Body of pancreas (tissue), 4 donors: ENCODE measurements around the gene ATPAF1. TPM values are rescaled to one million over a fixed set of nuclear protein-coding genes. Genes with fewer than 3 reads are reported as not detected.

Experiments used
- ATAC-seq: fragments of 150-250 bp; one replicate; pipeline ENCODE4 v1.9.1; 2016
- DNase-seq, 4 donors: peaks; one replicate each; pipeline ENCODE4 v3.0.0-alpha.2; 2019
- H3K27ac ChIP-seq, 4 donors: fragments of 200-600 bp; sonication (generic); 1 replicate in 3 of 4; 2 replicates in 1 of 4; pipeline versions ENCODE4 v1.5.1 to v1.6.1; 2016 to 2019; ENCODE audit warnings: mild to moderate bottlenecking in 1 of 4, mixed read lengths in 1 of 4, moderate library complexity in 1 of 4
- H3K27me3 ChIP-seq, 2 donors: fragments of 200-600 bp; sonication (generic); one replicate each; pipeline ENCODE4 v1.6.0; 2016; ENCODE audit warnings: mild to moderate bottlenecking in 1 of 2
- H3K36me3 ChIP-seq, 2 donors: fragments of 200-600 bp; sonication (generic); replicated peaks in 1 of 2; 2 replicates each; pipeline ENCODE4 v1.5.1; 2016; ENCODE audit warnings: low read depth in 2 of 2; ENCODE audit not compliant: insufficient read depth in 1 of 2
- H3K4me1 ChIP-seq: fragments of 200-600 bp; sonication (generic); one replicate; pipeline ENCODE4 v1.6.0; 2016
- H3K4me3 ChIP-seq, 2 donors: fragments of 200-600 bp; sonication (generic); 1 replicate in 1 of 2; 2 replicates in 1 of 2; pipeline ENCODE4 v1.5.1; 2016 to 2019
- H3K9me3 ChIP-seq, 3 donors: fragments of 200-600 bp; sonication (generic); 1 replicate in 2 of 3; 2 replicates in 1 of 3; pipeline ENCODE4 v1.5.1; 2016
- POLR2A ChIP-seq, 3 donors: fragments of 450-650 bp; IDR thresholded peaks; one replicate each; pipeline ENCODE4 v1.6.1; 2016; ENCODE audit warnings: antibody characterized with exemption in 3 of 3, mild to moderate bottlenecking in 2 of 3
- WGBS, 2 donors: methylation state at CpG; one replicate each; pipeline ENCODE4 v1.1.5; 2017; 5-methylcytosine and 5-hydroxymethylcytosine counted together
- intact Hi-C: fragments of 100-400 bp; cut with DNase I; formaldehyde crosslinking; loops from one replicate; pipeline ENCODE4 v1.15.1; 2023
- total RNA-seq, 2 donors: library from RNA; depleted of rRNA; stranded (reverse); fragments of >200 nt; gene quantifications; one replicate each; pipeline ENCODE4 v1.1.0, GENCODE V29; 2016
- TF ChIP-seq, protein P1 (sequence below), 7 experiments: fragments of 450-650 bp in 4 of 7; fragments of 200-600 bp in 3 of 7; sonication (generic) in 3 of 7; IDR thresholded peaks; one replicate each; pipeline ENCODE4 v1.5.1; 2016 to 2019; ENCODE audit warnings: antibody characterized with exemption in 7 of 7

ATPAF1 gene
- total RNA-seq, 2 donors from 2014 or later: 22.8 to 33.0 TPM

DNA sequence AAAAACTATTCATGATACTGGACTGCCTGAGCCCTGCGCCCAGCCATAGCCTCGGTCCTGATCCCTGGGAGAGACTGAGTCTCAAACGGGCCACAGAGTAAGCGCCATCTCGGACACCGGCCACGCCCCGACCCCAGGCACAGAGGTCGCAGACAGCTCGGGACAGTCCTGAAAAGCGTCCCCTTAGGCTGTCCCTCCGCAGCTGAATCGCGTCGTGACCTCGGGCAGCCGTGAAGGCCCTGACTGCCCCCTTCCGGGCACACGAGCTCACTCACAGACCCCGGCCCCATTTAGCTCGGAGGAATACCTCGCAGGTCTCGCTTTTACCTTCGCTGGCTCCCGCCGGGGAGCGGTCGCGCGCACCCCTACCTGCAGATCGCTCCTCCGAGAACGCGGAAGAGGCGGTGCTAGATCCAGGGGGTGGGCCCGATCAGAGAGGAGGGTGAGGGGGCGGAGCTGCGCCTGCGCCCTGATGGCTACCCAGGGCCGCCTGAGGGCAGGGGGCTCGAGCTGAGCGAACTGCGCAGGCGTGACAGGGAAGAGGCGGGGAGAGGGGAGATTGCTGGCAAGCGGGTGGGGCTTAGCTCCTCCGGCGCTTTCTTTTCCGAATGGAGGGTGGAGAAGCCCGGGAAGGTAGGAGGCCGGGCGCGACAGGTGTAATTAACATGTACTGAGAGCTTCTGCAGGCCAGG lies 64.2 kb downstream of the ATPAF1 start, which contains the start of gene MKNK1:
Gene MKNK1, minus strand, starts transcription at position 411 of the 692 bp plus-strand sequence. CDS start 20,941 bp downstream, outside the sequence.
- TF ChIP-seq, protein P1, sequence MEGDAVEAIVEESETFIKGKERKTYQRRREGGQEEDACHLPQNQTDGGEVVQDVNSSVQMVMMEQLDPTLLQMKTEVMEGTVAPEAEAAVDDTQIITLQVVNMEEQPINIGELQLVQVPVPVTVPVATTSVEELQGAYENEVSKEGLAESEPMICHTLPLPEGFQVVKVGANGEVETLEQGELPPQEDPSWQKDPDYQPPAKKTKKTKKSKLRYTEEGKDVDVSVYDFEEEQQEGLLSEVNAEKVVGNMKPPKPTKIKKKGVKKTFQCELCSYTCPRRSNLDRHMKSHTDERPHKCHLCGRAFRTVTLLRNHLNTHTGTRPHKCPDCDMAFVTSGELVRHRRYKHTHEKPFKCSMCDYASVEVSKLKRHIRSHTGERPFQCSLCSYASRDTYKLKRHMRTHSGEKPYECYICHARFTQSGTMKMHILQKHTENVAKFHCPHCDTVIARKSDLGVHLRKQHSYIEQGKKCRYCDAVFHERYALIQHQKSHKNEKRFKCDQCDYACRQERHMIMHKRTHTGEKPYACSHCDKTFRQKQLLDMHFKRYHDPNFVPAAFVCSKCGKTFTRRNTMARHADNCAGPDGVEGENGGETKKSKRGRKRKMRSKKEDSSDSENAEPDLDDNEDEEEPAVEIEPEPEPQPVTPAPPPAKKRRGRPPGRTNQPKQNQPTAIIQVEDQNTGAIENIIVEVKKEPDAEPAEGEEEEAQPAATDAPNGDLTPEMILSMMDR (IDR thresholded peaks at IDR 0.05): peak in 4 of 7 experiments; percentile 13 to 22 (median 21)
- TF ChIP-seq POLR2A (IDR thresholded peaks at IDR 0.05): peak; percentile 92 to 96 (median 94)
- ATAC-seq: peak; percentile 89
- intact Hi-C loops: no loop called here
- H3K4me1 ChIP-seq: peaks cover 86% of the 10 kb centered on the region
- WGBS, 2 donors: 0% methylated on average over 27 to 53 of the region's 53 CpGs
- H3K4me3 ChIP-seq: peak within 1 kb of the TSS; percentile 60 to 68
- peaks cover 6 to 8% of the 10 kb centered on the region in 2 donors for H3K36me3 ChIP-seq
- no peaks in the 10 kb centered on the region for H3K27me3 ChIP-seq
- peak within 1 kb of the TSS; percentile 79 to 95 (median 91) for H3K27ac ChIP-seq
- peak; percentile 98 to 99 (median 99) for DNase-seq
- H3K9me3 ChIP-seq: no peaks in the 10 kb centered on the region

DNA sequence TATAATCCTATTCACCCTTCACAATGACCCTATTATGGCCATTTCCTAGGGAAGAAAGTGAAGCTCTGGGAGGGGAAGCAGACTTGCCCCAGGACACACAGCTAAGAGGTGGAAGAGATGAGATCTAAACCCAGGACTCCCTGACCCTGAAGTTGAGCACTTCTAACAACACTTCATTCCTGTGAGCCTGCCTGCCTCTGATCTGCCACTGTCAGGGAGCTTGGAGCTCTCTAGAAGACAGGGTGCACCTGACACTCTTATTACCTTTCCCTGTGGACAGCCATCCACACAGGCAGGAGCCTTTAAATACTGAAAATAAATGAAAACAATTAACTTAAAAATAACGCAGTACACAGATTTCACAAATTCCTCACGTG lies 64.7 kb downstream of the ATPAF1 start:
- ATAC-seq: no peak
- intact Hi-C loops: no loop called here
- H3K4me1 ChIP-seq: peaks cover 86% of the 10 kb centered on the region

DNA sequence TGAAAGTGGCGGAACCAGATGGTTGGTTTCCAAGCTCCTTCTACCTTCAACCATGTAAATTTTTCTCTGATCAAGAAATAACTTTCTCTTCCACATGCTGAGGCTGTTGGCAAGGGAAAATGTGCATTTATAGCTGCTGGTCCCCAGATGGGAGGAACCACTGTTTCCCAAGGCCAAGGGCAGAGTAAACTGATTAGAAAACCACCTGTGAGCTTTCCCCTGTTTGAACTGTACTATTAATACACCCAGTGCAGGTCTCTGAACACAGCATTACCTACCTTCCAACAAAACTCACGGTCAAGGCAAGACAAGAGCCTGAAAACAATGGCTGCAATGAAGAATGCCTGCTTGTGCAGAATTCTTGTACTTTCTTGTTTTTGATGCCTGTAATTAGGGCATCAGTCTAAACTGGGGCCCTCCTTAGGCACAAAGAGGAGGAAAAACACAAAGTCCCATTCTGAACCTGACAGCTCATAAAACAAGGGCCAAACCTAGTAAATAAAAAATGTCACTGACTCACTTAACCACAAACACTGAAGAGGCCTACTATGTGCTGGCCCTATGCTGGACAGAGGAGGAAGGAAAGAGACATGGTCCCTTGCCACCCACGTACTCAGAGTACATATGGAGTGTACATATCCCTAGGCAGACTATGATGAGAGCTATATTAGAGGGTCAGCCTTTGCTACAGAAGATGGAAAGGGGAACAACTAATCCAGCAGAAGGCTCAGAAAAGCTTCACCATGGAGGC lies 66.7 kb downstream of the ATPAF1 start:
- H3K36me3 ChIP-seq: no peaks in the 10 kb centered on the region
- H3K27ac ChIP-seq: peak overlapping the region; percentile 62 to 93 (median 84)
- ATAC-seq (peak; percentile 75), DNase-seq (peak; percentile 82 to 92 (median 86))
- H3K9me3 ChIP-seq: no peaks in the 10 kb centered on the region
- WGBS, 2 donors: 47 to 63% methylated on average over 3 of the region's 3 CpGs
- intact Hi-C loops: no loop called here
- H3K4me1 ChIP-seq: peaks cover 86% of the 10 kb centered on the region
- H3K27me3 ChIP-seq: no peaks in the 10 kb centered on the region
- TF ChIP-seq, protein P1 (IDR thresholded peaks at IDR 0.05): peak in 1 of 7 experiments; percentile 9
- peak; percentile 55 to 88 (median 82) for TF ChIP-seq POLR2A (IDR thresholded peaks at IDR 0.05)
- H3K4me3 ChIP-seq: no peak overlapping the region

More for the DNA sequence above, 64.7 kb downstream of the ATPAF1 start:
- Histone ChIP-seq H3K9me3 (no peaks in the 10 kb centered on the region), H3K27me3 (no peaks in the 10 kb centered on the region), H3K27ac (peak overlapping the region; percentile 79 to 95 (median 91)), H3K36me3 (peaks cover 4 to 5% of the 10 kb centered on the region in 2 donors), H3K4me3 (peak overlapping the region; percentile 60 to 68)
- 0% methylated on average over 2 of the region's 2 CpGs for WGBS, 2 donors
- TF ChIP-seq POLR2A (IDR thresholded peaks at IDR 0.05): no peak
- TF ChIP-seq, protein P1 (IDR thresholded peaks at IDR 0.05): no peak
- DNase-seq: no peak

DNA sequence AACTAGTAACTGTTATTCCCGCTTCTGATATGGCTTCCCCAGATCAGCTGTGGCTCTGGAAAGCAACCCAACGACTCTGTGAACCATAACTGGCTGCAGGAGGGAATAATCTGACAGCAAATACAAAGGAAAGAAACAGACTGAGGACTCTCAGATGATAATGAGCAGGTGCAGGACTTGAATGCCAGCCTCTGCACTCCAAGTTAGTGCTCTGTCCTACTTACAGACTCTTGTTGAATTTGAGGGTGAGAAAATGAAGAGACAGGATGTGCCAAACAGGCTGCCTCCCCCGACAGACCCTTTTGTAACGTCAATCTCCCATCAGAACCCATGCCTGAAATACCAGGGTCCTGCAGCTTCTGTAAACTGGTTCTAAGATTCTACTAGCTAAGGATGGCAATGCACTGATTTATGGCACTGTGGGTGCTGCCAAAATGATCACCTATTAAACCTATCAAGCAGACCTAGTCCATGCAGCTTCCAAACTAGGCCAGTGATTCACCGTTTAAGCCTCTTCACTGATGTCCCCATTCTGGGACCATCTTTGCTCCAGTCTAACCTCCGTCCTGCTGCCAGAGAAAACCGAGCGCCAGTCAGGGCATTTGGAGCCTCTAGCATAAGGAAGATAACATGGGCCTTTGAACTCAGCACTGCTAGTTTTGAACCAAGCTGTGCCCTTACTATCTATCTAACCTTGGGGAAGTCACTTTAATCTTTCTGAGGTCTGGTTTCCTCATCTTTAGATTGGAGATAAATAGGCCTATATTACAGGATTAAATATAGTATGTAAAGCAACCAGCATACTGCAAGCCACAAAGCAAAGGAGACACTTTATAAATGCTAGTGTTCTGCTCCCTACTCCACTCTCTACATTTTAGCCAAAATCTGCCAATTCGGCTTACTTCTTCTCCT lies 68.8 kb downstream of the ATPAF1 start:
- intact Hi-C loops: no loop called here
- peaks cover 81% of the 10 kb centered on the region for H3K4me1 ChIP-seq
- DNase-seq (no peak), ATAC-seq (no peak)
- no peaks in the 10 kb centered on the region for H3K9me3 ChIP-seq
- 24 to 30% methylated on average over 9 of the region's 9 CpGs for WGBS, 2 donors
- no peak overlapping the region for H3K4me3 ChIP-seq
- TF ChIP-seq, protein P1 (IDR thresholded peaks at IDR 0.05): no peak
- TF ChIP-seq POLR2A (IDR thresholded peaks at IDR 0.05): no peak
- peak overlapping the region; percentile 51 to 93 (median 76) for H3K27ac ChIP-seq
- H3K27me3 ChIP-seq: no peaks in the 10 kb centered on the region
- no peaks in the 10 kb centered on the region for H3K36me3 ChIP-seq
